ENCODE measurements around the gene UGDH.

Gene UGDH

GRCh38 chr4:39452860-39453587, 74.2 kb downstream of the UGDH start (continued):
- TF ChIP-seq AEBP2 (tag by site-specific recombination; IDR thresholded peaks at IDR 0.05; ENCODE audit: borderline replicate concordance) = no peak
- TF ChIP-seq ZNF747 (tag by site-specific recombination; IDR thresholded peaks at IDR 0.05) = no peak
- no peak for TF ChIP-seq SETDB1 (IDR thresholded peaks at IDR 0.05; ENCODE audit: insufficient read length, low read length)
- no peak for TF ChIP-seq ZNF221 (tag by site-specific recombination; IDR thresholded peaks at IDR 0.05; ENCODE audit: borderline replicate concordance)
- no peak for TF ChIP-seq ZNF133 (tag by site-specific recombination; IDR thresholded peaks at IDR 0.05)
- TF ChIP-seq ZNF433 (tag by site-specific recombination; IDR thresholded peaks at IDR 0.05; ENCODE audit: low read depth) = no peak
- no peak for TF ChIP-seq HOXD13 (CRISPR knock-in tag; IDR thresholded peaks at IDR 0.05; ENCODE audit: borderline replicate concordance)
- TF ChIP-seq ZNF610 (tag by site-specific recombination; IDR thresholded peaks at IDR 0.05; ENCODE audit: borderline replicate concordance) = no peak

GRCh38 chr4:39452153-39452859, 74.9 kb downstream of the UGDH start:
- Histone ChIP-seq H3K4me1 (ENCODE audit: control insufficient read depth, insufficient read depth, low read length) (no peaks in the 10 kb centered on the region), H3K36me3 (ENCODE audit: control insufficient read depth in 2 of 2, insufficient read depth in 1 of 2, low read length in 2 of 2) (peaks cover 23 to 94% of the 10 kb centered on the region in 2 experiments; a peak in 2 of 3 replicates), H3K4me3 (ENCODE audit: low read depth, low read length) (no peak overlapping the region), H3K9me3 (ENCODE audit: control insufficient read depth, insufficient read depth, low read depth, low read length) (no peaks in the 10 kb centered on the region), H3K27ac (ENCODE audit: extremely low read depth, low read depth, low read length) (no peak overlapping the region)
- CTCF ChIA-PET = no interaction called here
- POLR2A ChIA-PET = no interaction called here
- TF ChIP-seq ZNF112 (tag by site-specific recombination; IDR thresholded peaks at IDR 0.05) (no peak), HIC1 (tag by site-specific recombination; IDR thresholded peaks at IDR 0.05) (no peak), SCRT2 (tag by site-specific recombination; IDR thresholded peaks at IDR 0.05) (peak; percentile 32; the same call in 1 of the 2 replicates), ZNF350 (tag by site-specific recombination; IDR thresholded peaks at IDR 0.05) (no peak), ZNF394 (tag by site-specific recombination; IDR thresholded peaks at IDR 0.05; ENCODE audit: borderline replicate concordance) (peak; percentile 73; the same call in 1 of the 2 replicates)

- Histone ChIP-seq H3K36me3 (ENCODE audit: control insufficient read depth in 2 of 2, insufficient read depth in 1 of 2, low read length in 2 of 2) (peaks cover 20 to 92% of the 10 kb centered on the region in 2 experiments; a peak in 2 of 3 replicates), H3K9me3 (ENCODE audit: control insufficient read depth, insufficient read depth, low read depth, low read length) (no peaks in the 10 kb centered on the region)
- POLR2A ChIA-PET = interaction anchor here (0.7 kb wide), 1 partner anchor 85 kb away, joined by 4 read pairs; the partner anchor contains the start of gene RFC1
These were observed 75.7 kb downstream of the UGDH start for GRCh38 chr4:39451423-39452023.

More at GRCh38 chr4:39451423-39452023, 75.7 kb downstream of the UGDH start:
- H3K27ac ChIP-seq (ENCODE audit: extremely low read depth, low read depth, low read length) = no peak overlapping the region
- CTCF ChIA-PET = no interaction called here
- H3K4me3 ChIP-seq (ENCODE audit: low read depth, low read length) = no peak overlapping the region
- no peaks in the 10 kb centered on the region for H3K4me1 ChIP-seq (ENCODE audit: control insufficient read depth, insufficient read depth, low read length)
- TF ChIP-seq SCRT2 (tag by site-specific recombination; IDR thresholded peaks at IDR 0.05) (peak; percentile 37; the same call in 1 of the 2 replicates), ZNF362 (tag by site-specific recombination; IDR thresholded peaks at IDR 0.05) (no peak)
